Measurements from ENCODE around the gene IGF2BP3.

Gene IGF2BP3

GRCh38 chr7:23471106-23471859, 992 bp upstream of the IGF2BP3 start:
- peak; percentile 27 for DNase-seq

GRCh38 chr7:23469961-23470250, 385 bp downstream of the IGF2BP3 start:
- peak; percentile 14 for DNase-seq

GRCh38 chr7:23469150-23469960, 936 bp downstream of the IGF2BP3 start:
- peak; percentile 45 for DNase-seq

GRCh38 chr7:23468526-23469149, 1.7 kb downstream of the IGF2BP3 start:
- peak; percentile 18 for DNase-seq

- DNase-seq, result peak; percentile 21
Observed at GRCh38 chr7:23467806-23468525, 2.3 kb downstream of the IGF2BP3 start.

GRCh38 chr7:23467291-23467805, 2.9 kb downstream of the IGF2BP3 start:
- no peak for DNase-seq

- peak; percentile 4 for DNase-seq
Observed at GRCh38 chr7:23462846-23463245, 7.4 kb downstream of the IGF2BP3 start.

GRCh38 chr7:23458044-23458443, 12.2 kb downstream of the IGF2BP3 start:
- no peak for DNase-seq

- no peak for DNase-seq
Observed at GRCh38 chr7:23456093-23456492, 14.2 kb downstream of the IGF2BP3 start.

GRCh38 chr7:23454881-23455526, 15.3 kb downstream of the IGF2BP3 start:
- no peak for DNase-seq

- no peak for DNase-seq
Observed at GRCh38 chr7:23450518-23450917, 19.8 kb downstream of the IGF2BP3 start.

- DNase-seq, result no peak
Observed at GRCh38 chr7:23449941-23450340, 20.4 kb downstream of the IGF2BP3 start.

- no peak for DNase-seq
Observed at GRCh38 chr7:23445326-23445725, 25.0 kb downstream of the IGF2BP3 start.

GRCh38 chr7:23443974-23444373, 26.3 kb downstream of the IGF2BP3 start:
- no peak for DNase-seq

GRCh38 chr7:23438171-23438570, 32.1 kb downstream of the IGF2BP3 start:
- DNase-seq, result no peak

GRCh38 chr7:23434147-23434917, 36.0 kb downstream of the IGF2BP3 start:
- DNase-seq, result no peak

GRCh38 chr7:23431702-23432199, 38.5 kb downstream of the IGF2BP3 start:
- no peak for DNase-seq

GRCh38 chr7:23430893-23431259, 39.4 kb downstream of the IGF2BP3 start:
- DNase-seq, result no peak

GRCh38 chr7:23426876-23427275, 43.4 kb downstream of the IGF2BP3 start:
- no peak for DNase-seq

- DNase-seq, result no peak
Observed at GRCh38 chr7:23422909-23423308, 47.4 kb downstream of the IGF2BP3 start.

- DNase-seq, result no peak
Observed at GRCh38 chr7:23422384-23422783, 47.9 kb downstream of the IGF2BP3 start.

- no peak for DNase-seq
Observed at GRCh38 chr7:23419845-23420244, 50.4 kb downstream of the IGF2BP3 start.

Data from CD4-positive, alpha-beta T cell treated with Interleukin-17A for 4 hours (primary cell).